Smooth muscle cell (in vitro differentiated cells): ENCODE results near the gene GET4. TPM values are rescaled to one million over a fixed set of nuclear protein-coding genes. Genes with fewer than 3 reads are reported as not detected.

ENCODE experiments used
- DNase-seq: peaks from one replicate; lab custom pipeline; 2025; ENCODE audit not compliant: unreplicated experiment; lab: John Stamatoyannopoulos, UW
- H2AFZ ChIP-seq: fragments of 200-600 bp; sonication (generic); 2 replicates; pipeline ENCODE4 v1.6.0; 2016; ENCODE audit warnings: antibody characterized with exemption, low read depth, mild to moderate bottlenecking
- H3F3A ChIP-seq: fragments of 200-600 bp; sonication (generic); 2 replicates; pipeline ENCODE4 v1.6.0; 2017; ENCODE audit warnings: antibody characterized with exemption, low read depth
- H3K27ac ChIP-seq: fragments of 200-600 bp; sonication (generic); 2 replicates; pipeline ENCODE4 v1.5.1; 2016; ENCODE audit warnings: low read depth, mild to moderate bottlenecking
- H3K27me3 ChIP-seq: fragments of 200-600 bp; sonication (generic); 2 replicates; pipeline ENCODE4 v1.6.1; 2016; ENCODE audit warnings: low read depth, mild to moderate bottlenecking
- H3K36me3 ChIP-seq: fragments of 200-600 bp; sonication (generic); 2 replicates; pipeline ENCODE4 v1.5.1; 2016; ENCODE audit warnings: low read depth
- H3K4me1 ChIP-seq: fragments of 200-600 bp; sonication (generic); 2 replicates; pipeline ENCODE4 v1.5.1; 2016; ENCODE audit warnings: low read depth
- H3K4me2 ChIP-seq: fragments of 200-600 bp; sonication (generic); 2 replicates; pipeline ENCODE4 v1.6.0; 2016; ENCODE audit warnings: mild to moderate bottlenecking
- H3K4me3 ChIP-seq: fragments of 200-600 bp; sonication (generic); 2 replicates; pipeline ENCODE4 v1.5.1; 2016; ENCODE audit warnings: mild to moderate bottlenecking
- H3K79me2 ChIP-seq: fragments of 200-600 bp; sonication (generic); 2 replicates; pipeline ENCODE4 v1.6.0; 2016; ENCODE audit warnings: low read depth, mild to moderate bottlenecking
- H3K9ac ChIP-seq: fragments of 200-600 bp; sonication (generic); 2 replicates; pipeline ENCODE4 v1.6.0; 2016; ENCODE audit warnings: low read depth
- H3K9me3 ChIP-seq: fragments of 200-600 bp; sonication (generic); replicated peaks from 2 replicates; pipeline ENCODE4 v1.5.1; 2016; ENCODE audit warnings: low read depth
- H4K20me1 ChIP-seq: fragments of 200-600 bp; sonication (generic); 2 replicates; pipeline ENCODE4 v1.6.0; 2016; ENCODE audit warnings: low read depth
- WGBS: methylation state at CpG from one replicate; pipeline ENCODE4 v1.1.7; 2016; ENCODE audit warnings: low lambda C conversion rate; 5-methylcytosine and 5-hydroxymethylcytosine counted together
- polyA plus RNA-seq: library from polyadenylated mRNA; unstranded; fragments of >200 nt; fragmentation: Nextera tagmentation; extraction: Ambion mirVana; gene quantifications from 2 replicates; pipeline ENCODE4 v1.2.1, GENCODE V29; 2016
- total RNA-seq: library from RNA; depleted of rRNA; stranded (reverse); fragments of >200 nt; gene quantifications from 2 replicates; pipeline ENCODE4 v1.2.3, GENCODE V29; 2014
- TF ChIP-seq, protein P1 (sequence below): fragments of 200-600 bp; sonication (generic); IDR thresholded peaks from 2 replicates; pipeline ENCODE4 v1.5.1; 2017; ENCODE audit warnings: borderline replicate concordance, mild to moderate bottlenecking, antibody characterized with exemption; ENCODE audit not compliant: insufficient read depth, poor library complexity, severe bottlenecking

The GET4 gene
- total and polyA plus RNA-seq, 2 experiments from 2014 or later: 26.3 to 39.9 TPM

DNA sequence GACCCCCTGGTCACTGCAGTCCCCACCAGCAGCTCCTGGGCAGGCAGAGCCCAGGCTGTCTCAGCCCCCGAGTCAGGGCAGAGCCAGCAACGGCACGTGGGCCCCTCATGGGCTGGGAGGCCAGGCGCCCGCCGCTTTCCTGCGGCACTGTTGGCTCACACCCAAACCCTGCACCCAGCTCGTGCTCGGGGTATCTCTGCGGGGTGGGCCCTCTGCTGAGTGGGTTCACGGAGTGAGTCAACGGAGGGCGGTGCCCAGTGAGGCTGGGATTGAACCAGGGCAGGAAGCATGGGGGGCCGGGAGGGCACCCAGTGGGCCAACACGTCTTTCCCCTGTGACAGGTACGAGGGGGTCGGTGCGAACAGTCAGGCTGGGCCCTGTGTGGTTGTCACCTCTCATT is 49.2 kb downstream of the GET4 start:
- Histone ChIP-seq H3K27me3 (no peaks in the 10 kb centered on the region), H2AFZ (no peak overlapping the region), H3F3A (no peaks in the 10 kb centered on the region), H3K4me2 (no peak overlapping the region), H3K36me3 (no peaks in the 10 kb centered on the region), H3K9me3 (no peaks in the 10 kb centered on the region), H3K9ac (no peak overlapping the region), H4K20me1 (no peaks in the 10 kb centered on the region), H3K79me2 (no peaks in the 10 kb centered on the region), H3K27ac (no peak overlapping the region), H3K4me1 (no peaks in the 10 kb centered on the region), H3K4me3 (no peak overlapping the region)
- no peak for DNase-seq
- TF ChIP-seq, protein P1, sequence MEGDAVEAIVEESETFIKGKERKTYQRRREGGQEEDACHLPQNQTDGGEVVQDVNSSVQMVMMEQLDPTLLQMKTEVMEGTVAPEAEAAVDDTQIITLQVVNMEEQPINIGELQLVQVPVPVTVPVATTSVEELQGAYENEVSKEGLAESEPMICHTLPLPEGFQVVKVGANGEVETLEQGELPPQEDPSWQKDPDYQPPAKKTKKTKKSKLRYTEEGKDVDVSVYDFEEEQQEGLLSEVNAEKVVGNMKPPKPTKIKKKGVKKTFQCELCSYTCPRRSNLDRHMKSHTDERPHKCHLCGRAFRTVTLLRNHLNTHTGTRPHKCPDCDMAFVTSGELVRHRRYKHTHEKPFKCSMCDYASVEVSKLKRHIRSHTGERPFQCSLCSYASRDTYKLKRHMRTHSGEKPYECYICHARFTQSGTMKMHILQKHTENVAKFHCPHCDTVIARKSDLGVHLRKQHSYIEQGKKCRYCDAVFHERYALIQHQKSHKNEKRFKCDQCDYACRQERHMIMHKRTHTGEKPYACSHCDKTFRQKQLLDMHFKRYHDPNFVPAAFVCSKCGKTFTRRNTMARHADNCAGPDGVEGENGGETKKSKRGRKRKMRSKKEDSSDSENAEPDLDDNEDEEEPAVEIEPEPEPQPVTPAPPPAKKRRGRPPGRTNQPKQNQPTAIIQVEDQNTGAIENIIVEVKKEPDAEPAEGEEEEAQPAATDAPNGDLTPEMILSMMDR: no peak
- WGBS: 91% methylated on average over 17 of the region's 18 CpGs

DNA sequence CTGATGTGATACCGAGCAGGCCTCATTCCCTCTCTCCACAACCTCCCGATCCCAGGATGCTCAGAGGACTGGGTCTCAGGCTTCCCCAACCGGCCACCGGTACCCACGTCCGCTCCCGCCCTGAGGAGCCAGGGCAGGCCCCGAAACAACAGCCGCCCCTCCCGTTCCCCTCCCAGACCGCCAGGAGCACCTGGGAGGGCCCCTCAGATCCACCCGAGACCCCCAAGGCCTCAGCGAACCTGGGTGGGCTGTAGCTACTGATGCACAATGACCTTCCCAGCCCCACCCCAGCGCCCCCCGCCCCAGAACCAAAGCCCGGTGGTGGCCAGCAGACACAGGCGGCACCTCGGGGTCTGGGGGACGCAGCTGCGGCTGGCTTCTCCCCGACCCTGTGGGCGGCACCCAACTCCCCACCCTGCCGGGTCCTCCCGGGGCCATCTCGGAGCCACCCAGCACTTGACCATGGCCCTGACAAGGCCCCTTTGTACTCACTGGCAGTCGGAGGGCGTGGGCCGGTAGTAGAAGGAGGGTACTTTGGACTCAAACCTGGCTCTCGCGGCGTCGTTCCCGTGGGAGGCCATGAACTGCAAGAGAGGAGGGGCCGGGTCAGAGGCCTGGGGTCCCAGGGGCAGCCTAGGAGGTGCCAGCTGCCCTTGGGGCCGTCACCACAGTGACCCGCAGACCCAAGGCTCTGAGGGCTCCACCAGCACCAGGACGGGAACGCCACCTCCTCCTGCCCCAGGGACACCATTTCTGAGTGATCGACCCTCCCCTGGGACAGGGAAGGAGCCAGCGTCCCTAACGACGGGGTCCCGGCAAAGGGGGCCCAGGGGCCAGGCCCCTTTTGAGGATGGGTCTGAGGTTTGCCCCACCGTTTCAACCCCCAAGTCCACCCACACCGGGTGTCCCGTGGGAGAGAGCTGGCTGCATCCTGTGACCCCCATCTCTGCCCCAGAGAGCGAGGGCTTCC is 50.0 kb downstream of the GET4 start:
- H3F3A ChIP-seq: no peaks in the 10 kb centered on the region
- no peaks in the 10 kb centered on the region for H3K27me3 ChIP-seq
- no peak overlapping the region for H3K4me2 ChIP-seq
- WGBS: 88% methylated on average over 40 of the region's 47 CpGs
- no peaks in the 10 kb centered on the region for H3K9me3 ChIP-seq
- no peaks in the 10 kb centered on the region for H3K36me3 ChIP-seq
- no peak overlapping the region for H3K27ac ChIP-seq
- H3K4me1 ChIP-seq: no peaks in the 10 kb centered on the region
- TF ChIP-seq, protein P1: no peak
- no peaks in the 10 kb centered on the region for H4K20me1 ChIP-seq
- no peak overlapping the region for H2AFZ ChIP-seq
- no peaks in the 10 kb centered on the region for H3K79me2 ChIP-seq
- H3K4me3 ChIP-seq: no peak overlapping the region
- H3K9ac ChIP-seq: no peak overlapping the region
- DNase-seq: no peak

DNA sequence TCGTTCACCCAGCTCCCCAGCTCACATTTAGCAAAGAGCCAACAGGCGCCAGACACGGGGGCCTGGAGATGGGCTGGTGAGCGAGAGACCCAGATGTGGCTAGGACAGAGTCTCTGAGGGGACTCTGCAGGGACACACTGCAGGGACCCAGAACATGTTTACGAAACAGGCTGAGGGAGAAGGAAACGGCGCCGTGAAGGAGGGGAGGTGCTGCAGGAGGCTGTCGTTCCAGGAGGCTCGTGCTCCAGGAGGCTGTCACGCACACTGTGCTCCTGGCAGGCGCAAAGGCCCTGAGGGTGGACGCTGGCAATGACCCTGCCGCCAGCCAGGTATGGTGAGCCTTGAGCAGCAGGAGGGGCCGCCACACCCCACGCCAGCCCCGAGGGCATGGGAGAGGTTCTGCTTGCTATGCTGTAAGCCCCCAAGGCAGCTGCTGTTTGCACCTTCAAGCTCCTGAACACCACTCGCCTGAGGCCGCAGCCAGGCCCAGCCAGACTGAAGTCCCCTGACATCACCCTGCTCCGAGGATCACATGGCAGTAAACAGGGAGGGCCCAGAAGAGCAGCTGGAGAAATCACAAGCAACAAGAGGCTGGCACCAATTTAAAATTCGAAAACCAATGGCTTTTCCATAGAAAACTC is 50.8 kb downstream of the GET4 start:
- H3K27ac ChIP-seq: peak overlapping the region; percentile 15
- no peak for DNase-seq
- H3K79me2 ChIP-seq: no peaks in the 10 kb centered on the region
- no peaks in the 10 kb centered on the region for H3K4me1 ChIP-seq
- TF ChIP-seq, protein P1: no peak
- no peaks in the 10 kb centered on the region for H3K36me3 ChIP-seq
- H3K27me3 ChIP-seq: no peaks in the 10 kb centered on the region
- no peaks in the 10 kb centered on the region for H3K9me3 ChIP-seq
- WGBS: 81% methylated on average over 21 of the region's 21 CpGs
- H3K4me2 ChIP-seq: no peak overlapping the region
- no peak overlapping the region for H2AFZ ChIP-seq
- H3F3A ChIP-seq: no peaks in the 10 kb centered on the region
- no peak overlapping the region for H3K9ac ChIP-seq
- no peaks in the 10 kb centered on the region for H4K20me1 ChIP-seq
- H3K4me3 ChIP-seq: no peak overlapping the region
